Measurements from ENCODE around the gene ODAPH. TPM values are rescaled to one million over a fixed set of nuclear protein-coding genes. Genes with fewer than 3 reads are reported as not detected.

ODAPH gene
- total and polyA plus RNA-seq, 4 donors = not detected

DNA sequence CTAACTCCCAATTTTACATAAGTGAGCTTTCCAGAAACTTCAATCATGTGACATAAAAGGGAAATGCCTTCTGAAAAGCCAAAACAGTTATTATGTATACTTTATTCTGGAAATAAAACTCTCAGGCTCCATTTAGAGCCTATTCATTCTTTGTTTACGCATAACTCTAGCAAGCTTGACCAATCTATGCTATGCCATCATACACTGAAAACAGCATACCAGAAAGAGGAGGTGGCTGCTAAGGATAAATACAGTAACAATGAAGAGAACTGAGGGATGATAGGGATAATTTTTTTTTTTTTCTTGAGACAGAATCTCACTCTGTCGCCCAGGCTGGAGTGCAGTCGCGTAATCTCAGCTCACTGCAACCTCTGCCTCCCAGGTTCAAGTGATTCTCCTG is 50.1 kb downstream of the ODAPH start (continued):
- TF ChIP-seq, protein P1, sequence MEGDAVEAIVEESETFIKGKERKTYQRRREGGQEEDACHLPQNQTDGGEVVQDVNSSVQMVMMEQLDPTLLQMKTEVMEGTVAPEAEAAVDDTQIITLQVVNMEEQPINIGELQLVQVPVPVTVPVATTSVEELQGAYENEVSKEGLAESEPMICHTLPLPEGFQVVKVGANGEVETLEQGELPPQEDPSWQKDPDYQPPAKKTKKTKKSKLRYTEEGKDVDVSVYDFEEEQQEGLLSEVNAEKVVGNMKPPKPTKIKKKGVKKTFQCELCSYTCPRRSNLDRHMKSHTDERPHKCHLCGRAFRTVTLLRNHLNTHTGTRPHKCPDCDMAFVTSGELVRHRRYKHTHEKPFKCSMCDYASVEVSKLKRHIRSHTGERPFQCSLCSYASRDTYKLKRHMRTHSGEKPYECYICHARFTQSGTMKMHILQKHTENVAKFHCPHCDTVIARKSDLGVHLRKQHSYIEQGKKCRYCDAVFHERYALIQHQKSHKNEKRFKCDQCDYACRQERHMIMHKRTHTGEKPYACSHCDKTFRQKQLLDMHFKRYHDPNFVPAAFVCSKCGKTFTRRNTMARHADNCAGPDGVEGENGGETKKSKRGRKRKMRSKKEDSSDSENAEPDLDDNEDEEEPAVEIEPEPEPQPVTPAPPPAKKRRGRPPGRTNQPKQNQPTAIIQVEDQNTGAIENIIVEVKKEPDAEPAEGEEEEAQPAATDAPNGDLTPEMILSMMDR (IDR thresholded peaks at IDR 0.05; ENCODE audit: low read depth, low read length, missing input control) = no peak
- no peak for TF ChIP-seq HNF4A (conservative IDR thresholded peaks at IDR 0.05)
- no peak for TF ChIP-seq HNF4G (IDR thresholded peaks at IDR 0.05)

DNA sequence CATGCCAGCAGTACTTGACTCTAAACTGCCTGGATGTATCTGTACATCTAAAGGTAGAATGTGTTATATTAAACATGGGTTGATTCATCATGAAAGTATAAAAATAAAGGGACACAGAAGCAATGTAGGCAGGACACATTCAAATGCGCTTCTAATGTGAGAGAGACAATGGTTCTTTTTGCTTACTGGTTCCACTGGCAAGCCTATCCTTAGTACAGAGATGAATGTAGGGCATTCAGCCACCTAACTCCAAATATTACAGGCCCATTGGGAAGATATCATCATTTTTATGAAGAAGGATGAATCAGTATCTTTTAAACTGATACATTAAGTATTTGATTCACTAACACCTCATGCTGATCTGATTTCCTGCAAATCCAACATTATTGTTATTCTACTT is 56.4 kb downstream of the ODAPH start:
- Histone ChIP-seq H3K36me3 (ENCODE audit: control insufficient read depth in 4 of 4, insufficient read depth in 3 of 4, low read depth in 1 of 4, low read length in 3 of 4) (no peaks in the 10 kb centered on the region), H3K4me3 (ENCODE audit: low read depth in 1 of 3, low read length in 3 of 3) (no peak overlapping the region), H3K27ac (ENCODE audit: low read depth in 1 of 2, low read length in 2 of 2) (no peak overlapping the region), H3K9me3 (ENCODE audit: control insufficient read depth in 4 of 4, low read length in 3 of 4) (no peaks in the 10 kb centered on the region), H3K9ac (ENCODE audit: low read depth in 1 of 2, low read length in 2 of 2) (no peak overlapping the region), H3K27me3 (ENCODE audit: control insufficient read depth in 4 of 4, insufficient read depth in 4 of 4, low read length in 3 of 4) (no peaks in the 10 kb centered on the region), H3K4me1 (ENCODE audit: control insufficient read depth in 4 of 4, insufficient read depth in 4 of 4, low read length in 3 of 4) (no peaks in the 10 kb centered on the region)
- TF ChIP-seq SP1 (IDR thresholded peaks at IDR 0.05) = no peak
- TF ChIP-seq HNF4G (IDR thresholded peaks at IDR 0.05) = no peak
- TF ChIP-seq, protein P1 (IDR thresholded peaks at IDR 0.05; ENCODE audit: low read depth, low read length, missing input control) = no peak
- TF ChIP-seq GABPA (IDR thresholded peaks at IDR 0.05 in 1 of 2, conservative IDR thresholded peaks at IDR 0.05 in 1 of 2) = no peak
- TF ChIP-seq RXRA (IDR thresholded peaks at IDR 0.05) = no peak
- TF ChIP-seq, protein P2, sequence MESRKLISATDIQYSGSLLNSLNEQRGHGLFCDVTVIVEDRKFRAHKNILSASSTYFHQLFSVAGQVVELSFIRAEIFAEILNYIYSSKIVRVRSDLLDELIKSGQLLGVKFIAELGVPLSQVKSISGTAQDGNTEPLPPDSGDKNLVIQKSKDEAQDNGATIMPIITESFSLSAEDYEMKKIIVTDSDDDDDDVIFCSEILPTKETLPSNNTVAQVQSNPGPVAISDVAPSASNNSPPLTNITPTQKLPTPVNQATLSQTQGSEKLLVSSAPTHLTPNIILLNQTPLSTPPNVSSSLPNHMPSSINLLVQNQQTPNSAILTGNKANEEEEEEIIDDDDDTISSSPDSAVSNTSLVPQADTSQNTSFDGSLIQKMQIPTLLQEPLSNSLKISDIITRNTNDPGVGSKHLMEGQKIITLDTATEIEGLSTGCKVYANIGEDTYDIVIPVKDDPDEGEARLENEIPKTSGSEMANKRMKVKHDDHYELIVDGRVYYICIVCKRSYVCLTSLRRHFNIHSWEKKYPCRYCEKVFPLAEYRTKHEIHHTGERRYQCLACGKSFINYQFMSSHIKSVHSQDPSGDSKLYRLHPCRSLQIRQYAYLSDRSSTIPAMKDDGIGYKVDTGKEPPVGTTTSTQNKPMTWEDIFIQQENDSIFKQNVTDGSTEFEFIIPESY (IDR thresholded peaks at IDR 0.05) = no peak
- TF ChIP-seq, protein P3, sequence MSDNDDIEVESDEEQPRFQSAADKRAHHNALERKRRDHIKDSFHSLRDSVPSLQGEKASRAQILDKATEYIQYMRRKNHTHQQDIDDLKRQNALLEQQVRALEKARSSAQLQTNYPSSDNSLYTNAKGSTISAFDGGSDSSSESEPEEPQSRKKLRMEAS (IDR thresholded peaks at IDR 0.05) = no peak
- TF ChIP-seq YY1 (IDR thresholded peaks at IDR 0.05) = no peak
- TF ChIP-seq RAD21 (IDR thresholded peaks at IDR 0.05) = no peak
- WGBS = 99% methylated on average over 1 of the region's 1 CpG
- no peak for DNase-seq (ENCODE audit: low spot score)

Other genes with a start within 250 kb of the ODAPH start
- 10 to 100 TPM; 14.7 to 24.8 TPM for gene RCHY1, start 41.7 kb upstream of the ODAPH start, total RNA-seq
- 10 to 100 TPM; 16.7 to 19.2 TPM for gene RCHY1, start 41.7 kb upstream of the ODAPH start, polyA plus RNA-seq
- 10 to 100 TPM in 1 of 2 donors, 1 to 10 TPM in 1; 8.7 to 11.5 TPM for gene THAP6, start 41.6 kb upstream of the ODAPH start, total RNA-seq
- 1 to 10 TPM; 4.2 to 6.4 TPM for gene THAP6, start 41.6 kb upstream of the ODAPH start, polyA plus RNA-seq
- under 1 TPM; 0.08 to 0.14 TPM for gene CDKL2, start 74.5 kb downstream of the ODAPH start, total RNA-seq
- gene CDKL2, start 74.5 kb downstream of the ODAPH start, polyA plus RNA-seq = under 1 TPM in 1 of 2 donors, not detected in 1; 0.02 TPM
- gene G3BP2, start 117.3 kb downstream of the ODAPH start, total RNA-seq = 10 to 100 TPM; 77.3 to 81.6 TPM
- gene G3BP2, start 117.3 kb downstream of the ODAPH start, polyA plus RNA-seq = 10 to 100 TPM; 15.7 to 32.9 TPM
- gene USO1, start 168.5 kb downstream of the ODAPH start, total RNA-seq = 10 to 100 TPM; 41.6 to 77.0 TPM
- 10 to 100 TPM; 18.4 to 37.4 TPM for gene USO1, start 168.5 kb downstream of the ODAPH start, polyA plus RNA-seq

Data from liver (tissue), 9 donors.